Neural progenitor cell (in vitro differentiated cells): ENCODE results near the gene IL5RA.

Source experiments
- CTCF ChIP-seq: fragments of 200-600 bp; sonication (generic); IDR thresholded peaks from 2 replicates; pipeline ENCODE4 v1.5.1; 2017; ENCODE audit warnings: antibody characterized with exemption, mild to moderate bottlenecking
- EZH2 ChIP-seq: fragments of 200-600 bp; sonication (generic); IDR thresholded peaks from 2 replicates; pipeline ENCODE4 v1.6.1; 2017; ENCODE audit warnings: antibody characterized with exemption, mild to moderate bottlenecking, moderate library complexity

- TF ChIP-seq CTCF (no peak), EZH2 (no peak)
These were observed 86.9 kb downstream of the IL5RA start for GRCh38 chr3:3023111-3023745.
